DOHH2 (cell line): ENCODE results near the gene SHROOM3.

Experiments
- CTCF ChIP-seq: fragments of 200-600 bp; sonication (generic); IDR thresholded peaks from one replicate; pipeline ENCODE4 v1.5.1; 2014; ENCODE audit warnings: antibody characterized with exemption, mild to moderate bottlenecking, low read depth, low read length; ENCODE audit not compliant: poor library complexity, severe bottlenecking
- EZH2phosphoT487 ChIP-seq: fragments of 200-600 bp; sonication (generic); IDR thresholded peaks from 2 replicates; pipeline ENCODE4 v1.6.1; 2017; ENCODE audit warnings: borderline replicate concordance, mild to moderate bottlenecking, antibody characterized with exemption, low read length, moderate library complexity, mixed read lengths

GRCh38 chr4:76758290-76758882 lies 323.4 kb downstream of the SHROOM3 start:
- TF ChIP-seq CTCF (peak; percentile 81), EZH2phosphoT487 (no peak)
